Keratinocyte (primary cell): ENCODE data around the gene TNS3. TPM values are rescaled to one million over a fixed set of nuclear protein-coding genes. Genes with fewer than 3 reads are reported as not detected.

ENCODE experiments used
- DNase-seq: peaks from one replicate; pipeline ENCODE4 v3.0.0-alpha.2; 2011; ENCODE audit warnings: low read depth, missing footprints, low spot score
- FAIRE-seq: peaks from 2 replicates; lab custom pipeline; 2011; peaks lifted over from hg19 to GRCh38; lab: Jason Lieb, UNC
- H2AFZ ChIP-seq: 2 replicates; pipeline ENCODE4 v1.6.0; 2012; ENCODE audit warnings: low read length, control low read depth, inconsistent platforms; ENCODE audit not compliant: control insufficient read depth
- H3K27ac ChIP-seq: 2 replicates; pipeline ENCODE4 v1.5.1; 2011; ENCODE audit warnings: low read length; ENCODE audit not compliant: control insufficient read depth, insufficient read depth
- H3K27me3 ChIP-seq: 3 replicates; pipeline ENCODE4 v1.6.0; 2011; ENCODE audit warnings: low read length; ENCODE audit not compliant: control insufficient read depth, insufficient read depth; ENCODE audit errors: extremely low read depth
- H3K36me3 ChIP-seq, 2 experiments: 2 replicates in 1 of 2; 3 replicates in 1 of 2; pipeline ENCODE4 v1.5.1; 2011; ENCODE audit warnings: low read length in 2 of 2, mild to moderate bottlenecking in 1 of 2; ENCODE audit not compliant: control insufficient read depth in 2 of 2, insufficient read depth in 2 of 2; ENCODE audit errors: extremely low read depth in 1 of 2
- H3K4me1 ChIP-seq: 3 replicates; pipeline ENCODE4 v1.5.1; 2011; ENCODE audit warnings: low read length; ENCODE audit not compliant: control insufficient read depth, insufficient read depth; ENCODE audit errors: extremely low read depth
- H3K4me2 ChIP-seq: 3 replicates; pipeline ENCODE4 v1.6.0; 2011; ENCODE audit warnings: low read depth, low read length; ENCODE audit not compliant: control insufficient read depth, insufficient read depth; ENCODE audit errors: extremely low read depth
- H3K4me3 ChIP-seq, 3 experiments: fragments of 200-600 bp in 1 of 3; sonication (generic) in 1 of 3; 2 replicates in 2 of 3; 3 replicates in 1 of 3; pipeline ENCODE4 v1.5.1; 2011 to 2016; ENCODE audit warnings: low read length in 3 of 3, mild to moderate bottlenecking in 3 of 3, control low read depth in 2 of 3, inconsistent platforms in 1 of 3, low read depth in 1 of 3, mixed read lengths in 1 of 3, mixed run types in 1 of 3, moderate library complexity in 1 of 3; ENCODE audit not compliant: control insufficient read depth in 2 of 3, insufficient read depth in 2 of 3; ENCODE audit errors: extremely low read depth in 1 of 3
- H3K79me2 ChIP-seq: 2 replicates; pipeline ENCODE4 v1.6.0; 2012; ENCODE audit warnings: low read length; ENCODE audit not compliant: control insufficient read depth, insufficient read depth
- H3K9ac ChIP-seq: 3 replicates; pipeline ENCODE4 v1.6.0; 2011; ENCODE audit warnings: low read length; ENCODE audit not compliant: control insufficient read depth, insufficient read depth; ENCODE audit errors: extremely low read depth
- H3K9me1 ChIP-seq: 3 replicates; pipeline ENCODE4 v1.6.0; 2011; ENCODE audit warnings: low read length; ENCODE audit not compliant: control insufficient read depth, insufficient read depth; ENCODE audit errors: extremely low read depth
- H3K9me3 ChIP-seq: 2 replicates; pipeline ENCODE4 v1.5.1; 2012; ENCODE audit warnings: low read depth, low read length; ENCODE audit not compliant: control insufficient read depth
- H4K20me1 ChIP-seq: 3 replicates; pipeline ENCODE4 v1.6.0; 2011; ENCODE audit warnings: low read length; ENCODE audit not compliant: control insufficient read depth, insufficient read depth; ENCODE audit errors: extremely low read depth
- EZH2 ChIP-seq: IDR thresholded peaks from one replicate; pipeline ENCODE4 v1.6.1; 2012; ENCODE audit warnings: inconsistent platforms, mild to moderate bottlenecking, low read length, moderate library complexity
- dilution Hi-C: fragments of 300-500 bp; cut with MboI; formaldehyde crosslinking; loops from one replicate; pipeline ENCODE4 v1.7.0; 2020; ENCODE audit warnings: low sequenced_read_pairs; ENCODE audit not compliant: extremely low pct_ligation_motif_present
- polyA plus RNA-seq, 5 experiments: library from polyadenylated mRNA; depleted of rRNA in 3 of 5; stranded (reverse) in 3 of 5; stranded (forward) in 1 of 5; unstranded in 1 of 5; fragments of >200 nt; gene quantifications; 1 replicate in 1 of 5; 2 replicates in 3 of 5; 3 replicates in 1 of 5; pipeline versions ENCODE4 v1.2.1 to v1.2.3, GENCODE V29; 2011 to 2012; ENCODE audit warnings: missing spikeins in 2 of 5, low read depth in 1 of 5, low replicate concordance in 1 of 5
- TF ChIP-seq, protein P1 (sequence below), 3 experiments: IDR thresholded peaks in 1 of 3; conservative IDR thresholded peaks in 1 of 3; optimal IDR thresholded peaks in 1 of 3; 2 replicates in 2 of 3; 3 replicates in 1 of 3; pipeline versions ENCODE3 to v1.5.1; 2011; ENCODE audit warnings: low read length in 3 of 3, mild to moderate bottlenecking in 3 of 3, moderate library complexity in 2 of 3, control low read depth in 1 of 3, inconsistent platforms in 1 of 3; ENCODE audit not compliant: insufficient read depth in 2 of 3; ENCODE audit errors: extremely low read depth in 1 of 3

TNS3 gene
- polyA plus RNA-seq, 1 donor (not counting 4 experiments of a cell fraction or from before 2014, with no cell fraction given), result 3.9 TPM

- Histone ChIP-seq H3K9me3 (no peaks in the 10 kb centered on the region), H3K36me3 (no peaks in the 10 kb centered on the region), H3K9ac (no peak overlapping the region), H3K27me3 (no peaks in the 10 kb centered on the region), H4K20me1 (no peaks in the 10 kb centered on the region), H2AFZ (no peak overlapping the region), H3K4me1 (no peaks in the 10 kb centered on the region), H3K9me1 (peaks cover 2% of the 10 kb centered on the region), H3K4me2 (no peak overlapping the region), H3K79me2 (no peaks in the 10 kb centered on the region), H3K27ac (no peak overlapping the region), H3K4me3 (no peak overlapping the region)
- dilution Hi-C loops, result no loop called here
- TF ChIP-seq, protein P1, sequence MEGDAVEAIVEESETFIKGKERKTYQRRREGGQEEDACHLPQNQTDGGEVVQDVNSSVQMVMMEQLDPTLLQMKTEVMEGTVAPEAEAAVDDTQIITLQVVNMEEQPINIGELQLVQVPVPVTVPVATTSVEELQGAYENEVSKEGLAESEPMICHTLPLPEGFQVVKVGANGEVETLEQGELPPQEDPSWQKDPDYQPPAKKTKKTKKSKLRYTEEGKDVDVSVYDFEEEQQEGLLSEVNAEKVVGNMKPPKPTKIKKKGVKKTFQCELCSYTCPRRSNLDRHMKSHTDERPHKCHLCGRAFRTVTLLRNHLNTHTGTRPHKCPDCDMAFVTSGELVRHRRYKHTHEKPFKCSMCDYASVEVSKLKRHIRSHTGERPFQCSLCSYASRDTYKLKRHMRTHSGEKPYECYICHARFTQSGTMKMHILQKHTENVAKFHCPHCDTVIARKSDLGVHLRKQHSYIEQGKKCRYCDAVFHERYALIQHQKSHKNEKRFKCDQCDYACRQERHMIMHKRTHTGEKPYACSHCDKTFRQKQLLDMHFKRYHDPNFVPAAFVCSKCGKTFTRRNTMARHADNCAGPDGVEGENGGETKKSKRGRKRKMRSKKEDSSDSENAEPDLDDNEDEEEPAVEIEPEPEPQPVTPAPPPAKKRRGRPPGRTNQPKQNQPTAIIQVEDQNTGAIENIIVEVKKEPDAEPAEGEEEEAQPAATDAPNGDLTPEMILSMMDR (optimal IDR thresholded peaks at IDR 0.05 in 1 of 3, IDR thresholded peaks at IDR 0.05 in 1 of 3, conservative IDR thresholded peaks at IDR 0.05 in 1 of 3; ENCODE audit: extremely low read depth in 1 of 3, insufficient read depth in 2 of 3, low read length in 3 of 3), result no peak
- TF ChIP-seq EZH2, result no peak
- DNase-seq (no peak), FAIRE-seq (no peak)
Measured at GRCh38 chr7:47259682-47260081, 322.2 kb downstream of the TNS3 start.

GRCh38 chr7:47258798-47259197, 323.1 kb downstream of the TNS3 start:
- H3K9me1 ChIP-seq, result peaks cover 2% of the 10 kb centered on the region
- no peak for FAIRE-seq
- DNase-seq, result peak; percentile 11
- peaks cover 3% of the 10 kb centered on the region for H3K4me1 ChIP-seq
- no peaks in the 10 kb centered on the region for H3K27me3 ChIP-seq
- no peak overlapping the region for H3K4me2 ChIP-seq
- no peak overlapping the region for H2AFZ ChIP-seq
- H3K27ac ChIP-seq, result no peak overlapping the region
- dilution Hi-C loops, result no loop called here
- TF ChIP-seq, protein P1 (optimal IDR thresholded peaks at IDR 0.05 in 1 of 3, IDR thresholded peaks at IDR 0.05 in 1 of 3, conservative IDR thresholded peaks at IDR 0.05 in 1 of 3; ENCODE audit: extremely low read depth in 1 of 3, insufficient read depth in 2 of 3, low read length in 3 of 3), result no peak
- TF ChIP-seq EZH2, result no peak
- no peaks in the 10 kb centered on the region for H3K9me3 ChIP-seq
- H3K9ac ChIP-seq, result no peak overlapping the region
- H4K20me1 ChIP-seq, result no peaks in the 10 kb centered on the region
- H3K36me3 ChIP-seq, result no peaks in the 10 kb centered on the region
- H3K4me3 ChIP-seq, result no peak overlapping the region
- H3K79me2 ChIP-seq, result no peaks in the 10 kb centered on the region
